NCI-H69 (cell line): ENCODE results near the gene ABHD16B.

Experiments used
- DNase-seq: peaks from one replicate; lab custom pipeline; 2025; lab: John Stamatoyannopoulos, UW

The ABHD16B gene

GRCh38 chr20:63861365-63861934 lies at the start of gene ABHD16B:
TSS of gene ABHD16B (plus strand) at chr20:63861498. CDS start at chr20:63861541, 43 bp downstream.
- no peak for DNase-seq

GRCh38 chr20:63814891-63815614 lies 46.2 kb upstream of the ABHD16B start:
- DNase-seq: no peak

GRCh38 chr20:63815615-63816253 lies 45.6 kb upstream of the ABHD16B start:
- DNase-seq: no peak

- DNase-seq: no peak
These were observed 41.9 kb upstream of the ABHD16B start for GRCh38 chr20:63819224-63819921.

- DNase-seq: no peak
These were observed 39.5 kb upstream of the ABHD16B start for GRCh38 chr20:63821811-63822210.

GRCh38 chr20:63822276-63822696 lies 39.0 kb upstream of the ABHD16B start:
- no peak for DNase-seq

- no peak for DNase-seq
These were observed 37.5 kb upstream of the ABHD16B start for GRCh38 chr20:63823691-63824311.

- no peak for DNase-seq
These were observed 35.8 kb upstream of the ABHD16B start for GRCh38 chr20:63825331-63826118.

GRCh38 chr20:63826753-63827152 lies 34.5 kb upstream of the ABHD16B start:
- DNase-seq: no peak

GRCh38 chr20:63828124-63828523 lies 33.2 kb upstream of the ABHD16B start:
- DNase-seq: no peak

- DNase-seq: no peak
These were observed 32.8 kb upstream of the ABHD16B start for GRCh38 chr20:63828545-63828944.

GRCh38 chr20:63828951-63829350 lies 32.3 kb upstream of the ABHD16B start:
- DNase-seq: no peak

- no peak for DNase-seq
These were observed 31.7 kb upstream of the ABHD16B start for GRCh38 chr20:63829603-63829944.

- peak; percentile 49 for DNase-seq
These were observed 31.1 kb upstream of the ABHD16B start for GRCh38 chr20:63829945-63830835.

- peak; percentile 81 for DNase-seq
These were observed 30.3 kb upstream of the ABHD16B start, which contains the start of gene ZBTB46 for GRCh38 chr20:63830841-63831588. TSS of gene ZBTB46 (minus strand) at chr20:63831264. CDS start at chr20:63790757, 40,507 bp downstream.

- no peak for DNase-seq
These were observed 29.7 kb upstream of the ABHD16B start for GRCh38 chr20:63831646-63831992.

GRCh38 chr20:63831993-63832686 lies 29.2 kb upstream of the ABHD16B start:
- no peak for DNase-seq

- no peak for DNase-seq
These were observed 27.4 kb upstream of the ABHD16B start for GRCh38 chr20:63833776-63834490.
